ENCODE results near the gene IPO5.

GRCh38 chr13:98022210-98022609 lies 68.7 kb downstream of the IPO5 start:
- no peak for TF ChIP-seq CTCF (IDR thresholded peaks at IDR 0.05; ENCODE audit: low read length)
- no peak for TF ChIP-seq EZH2 (IDR thresholded peaks at IDR 0.05; ENCODE audit: borderline replicate concordance, low read length)
